ENCODE data around the gene HOXB3.
A peak's percentile ranks its signal among the peaks of the same experiment; 100 is the strongest.

HOXB3 gene

DNA sequence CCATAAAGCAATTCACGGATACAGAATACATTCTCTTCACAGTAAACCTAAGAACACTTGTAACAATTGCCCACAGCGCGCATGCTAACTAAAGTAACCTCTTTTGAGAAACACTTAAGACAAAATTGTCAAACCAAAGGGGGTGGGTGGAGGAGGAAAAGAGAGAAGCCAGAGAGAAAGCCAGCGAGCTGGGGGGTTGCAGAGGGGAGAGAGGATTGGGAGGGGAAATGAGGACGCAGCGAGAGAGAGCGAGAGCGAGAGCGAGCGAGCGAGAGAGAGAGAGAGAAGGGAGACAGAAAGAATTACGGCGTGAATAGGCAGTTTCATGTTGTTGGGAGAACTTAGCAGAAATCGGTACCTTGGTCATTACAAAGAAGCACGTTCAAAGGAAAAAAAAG is 22.4 kb upstream of the HOXB3 start:
- DNase-seq (ENCODE audit: low spot score) = no peak

DNA sequence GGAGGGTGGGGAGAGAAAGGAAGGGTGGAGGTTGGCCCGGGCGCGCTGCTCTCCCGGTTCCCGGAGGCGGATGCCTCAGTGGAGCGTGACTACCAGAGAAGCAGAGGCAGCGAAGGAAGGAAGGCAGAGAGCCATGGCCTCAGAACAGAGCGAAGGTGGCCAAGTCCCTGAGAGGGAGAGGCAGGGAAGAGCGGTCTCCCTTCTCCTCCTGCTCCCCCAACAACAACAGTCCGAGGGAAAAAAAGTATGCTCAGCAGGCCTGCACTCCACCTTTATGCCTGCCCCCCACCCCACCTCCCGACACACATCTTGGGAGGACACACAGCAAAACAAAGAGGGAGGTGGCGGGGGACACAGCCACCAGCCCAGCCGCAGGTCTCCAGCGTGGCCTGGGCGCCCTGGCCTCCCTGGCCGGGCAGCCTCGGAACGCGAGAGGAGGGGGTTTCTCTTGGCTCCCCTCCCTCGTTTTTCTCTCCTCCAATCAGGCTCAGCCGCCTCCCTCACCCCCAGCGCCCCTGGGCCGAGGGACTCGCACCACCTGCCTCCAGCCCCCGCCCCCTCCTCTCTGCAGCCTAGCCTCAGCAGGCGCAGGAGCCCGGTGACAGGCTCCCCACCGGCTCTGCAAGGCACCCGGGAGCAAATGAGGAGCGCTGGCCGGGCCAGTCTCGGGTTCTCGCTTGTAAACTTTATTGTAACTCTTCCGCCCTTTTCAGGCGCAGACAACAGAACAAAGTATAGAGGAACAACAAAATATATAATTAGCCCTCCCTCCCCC is 21.8 kb upstream of the HOXB3 start:
- DNase-seq (ENCODE audit: low spot score) = peak; percentile 45

DNA sequence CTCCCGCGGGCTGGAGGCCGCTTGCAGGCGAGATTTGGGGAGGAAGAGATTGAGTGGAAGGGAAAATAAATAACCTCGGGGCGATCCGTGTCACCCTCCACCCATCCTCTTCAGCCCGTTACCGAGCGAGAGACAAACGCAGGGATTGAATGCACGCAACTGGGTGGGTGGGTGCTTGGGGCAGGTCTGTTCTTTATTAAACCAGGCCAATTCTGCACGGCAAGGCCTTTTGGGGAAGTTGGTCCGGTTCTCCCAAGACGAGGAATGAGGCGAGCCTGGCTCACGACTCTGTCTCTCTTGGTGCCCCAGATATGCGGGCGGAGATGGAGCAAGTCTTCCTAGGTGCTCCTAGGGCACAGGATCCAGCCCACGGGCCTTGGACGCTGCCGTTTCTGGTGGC is 21.2 kb upstream of the HOXB3 start:
- no peak for DNase-seq (ENCODE audit: low spot score)

DNA sequence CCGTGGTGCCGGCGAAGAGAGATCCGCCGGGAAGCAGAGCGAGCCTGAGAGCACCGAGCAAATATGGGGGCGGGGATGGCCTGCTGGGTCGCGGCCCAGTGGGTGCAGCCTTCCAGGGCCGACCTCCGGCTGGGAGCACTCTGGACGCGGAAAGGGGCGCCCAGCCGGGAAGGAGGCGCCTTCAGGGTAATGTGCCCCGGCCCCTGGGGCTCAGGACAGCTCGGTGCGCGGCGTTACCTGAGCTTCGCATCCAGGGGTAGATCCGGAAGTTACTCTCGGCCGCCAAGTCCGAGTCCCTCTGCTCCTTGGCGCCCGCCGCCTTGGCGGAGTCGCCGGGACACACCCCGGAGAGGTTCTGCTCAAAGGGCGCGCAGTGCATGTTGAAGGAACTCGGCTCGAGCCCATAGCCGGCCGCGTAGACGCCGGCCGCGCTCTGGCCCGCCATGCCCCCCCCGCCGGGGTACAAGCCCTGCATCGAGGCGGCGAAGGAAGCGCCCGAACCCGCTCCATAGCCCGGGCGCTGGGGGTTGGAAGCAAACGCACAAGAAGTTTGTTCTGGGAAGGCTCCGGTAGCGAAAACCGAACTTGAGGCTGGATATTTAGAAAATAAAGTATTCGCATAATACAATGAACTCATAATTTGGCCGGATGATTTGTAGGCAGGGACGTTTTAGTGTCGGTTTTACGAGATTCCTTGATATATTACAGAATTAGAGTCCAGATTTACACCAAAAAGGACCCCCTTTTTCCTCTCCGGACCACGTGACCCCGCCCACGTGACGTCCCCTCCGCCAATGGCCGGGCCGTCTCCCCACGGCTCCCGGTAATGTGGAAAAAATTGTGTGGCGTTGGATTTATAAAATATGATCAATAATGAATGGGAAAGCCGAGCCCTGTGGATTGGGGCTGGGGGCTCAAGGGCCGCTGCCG is 20.5 kb upstream of the HOXB3 start, which contains the start of gene HOXB7:
Gene HOXB7, minus strand, starts transcription at position 736 of the 930 bp plus-strand sequence. Its CDS starts 99 bp downstream, at position 637.
- peak; percentile 59 for DNase-seq (ENCODE audit: low spot score)

DNA sequence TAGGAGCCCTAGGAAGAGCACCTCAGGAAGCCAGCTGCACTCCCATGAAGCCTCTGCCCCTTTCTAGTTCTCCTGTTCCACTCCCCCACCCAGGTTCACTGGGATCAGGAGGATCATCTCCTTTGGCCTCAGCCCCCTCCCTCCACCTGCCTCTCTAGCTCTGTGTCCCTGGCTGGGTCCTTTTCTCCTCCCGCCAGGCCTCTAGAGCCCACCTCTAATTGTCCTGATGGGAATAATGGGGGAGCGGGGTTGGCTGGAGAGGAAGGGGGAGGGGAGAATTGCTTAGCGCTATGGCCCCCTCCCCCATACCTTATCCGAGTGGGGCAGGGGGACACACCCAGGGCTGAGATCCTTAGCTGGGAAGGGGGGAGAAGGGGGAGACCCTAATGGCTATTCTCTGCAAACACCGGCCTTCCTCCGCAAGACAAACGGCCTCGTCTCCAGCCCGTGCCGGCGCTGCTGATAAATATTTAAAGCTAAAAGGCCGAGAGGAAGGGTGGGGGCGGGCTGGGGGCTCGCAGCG is 19.8 kb upstream of the HOXB3 start:
- no peak for DNase-seq (ENCODE audit: low spot score)

DNA sequence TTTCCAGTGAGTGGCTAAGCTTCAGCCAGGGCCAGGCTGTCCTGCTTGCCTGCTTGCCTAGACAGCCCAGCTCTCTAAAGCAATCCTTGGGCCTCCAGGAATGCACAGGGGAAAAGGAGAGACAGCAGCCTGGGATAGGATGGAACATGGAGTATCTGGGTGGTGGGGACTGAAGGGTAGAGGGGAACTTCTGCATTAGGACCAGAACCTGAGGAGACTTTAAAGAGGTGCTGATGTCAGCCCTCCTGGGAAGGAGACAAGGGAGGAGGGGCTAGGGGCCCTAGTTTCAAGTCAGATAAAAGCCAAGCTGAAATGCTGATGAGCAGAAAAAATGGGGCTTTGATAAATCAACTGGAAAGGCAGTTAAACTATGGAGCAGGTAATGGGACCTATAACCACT is 19.0 kb upstream of the HOXB3 start:
- no peak for DNase-seq (ENCODE audit: low spot score)

DNA sequence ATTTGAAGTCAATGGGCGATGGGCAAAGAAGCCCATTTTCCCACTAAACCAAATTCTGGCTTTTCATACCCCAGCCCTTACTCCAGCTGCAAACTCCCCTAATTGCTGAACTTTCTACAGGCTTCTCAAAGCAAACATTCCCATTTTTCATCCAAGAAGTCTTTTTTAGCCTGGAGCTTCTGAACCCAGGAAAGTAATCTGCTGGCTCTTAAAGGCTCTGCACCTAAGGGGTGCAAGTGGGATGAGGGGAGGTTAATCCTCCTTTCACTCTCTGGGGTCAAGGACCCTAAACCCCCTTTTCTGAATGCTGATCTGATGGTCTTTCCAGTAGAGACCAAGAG is 18.4 kb upstream of the HOXB3 start:
- DNase-seq (ENCODE audit: low spot score) = no peak

DNA sequence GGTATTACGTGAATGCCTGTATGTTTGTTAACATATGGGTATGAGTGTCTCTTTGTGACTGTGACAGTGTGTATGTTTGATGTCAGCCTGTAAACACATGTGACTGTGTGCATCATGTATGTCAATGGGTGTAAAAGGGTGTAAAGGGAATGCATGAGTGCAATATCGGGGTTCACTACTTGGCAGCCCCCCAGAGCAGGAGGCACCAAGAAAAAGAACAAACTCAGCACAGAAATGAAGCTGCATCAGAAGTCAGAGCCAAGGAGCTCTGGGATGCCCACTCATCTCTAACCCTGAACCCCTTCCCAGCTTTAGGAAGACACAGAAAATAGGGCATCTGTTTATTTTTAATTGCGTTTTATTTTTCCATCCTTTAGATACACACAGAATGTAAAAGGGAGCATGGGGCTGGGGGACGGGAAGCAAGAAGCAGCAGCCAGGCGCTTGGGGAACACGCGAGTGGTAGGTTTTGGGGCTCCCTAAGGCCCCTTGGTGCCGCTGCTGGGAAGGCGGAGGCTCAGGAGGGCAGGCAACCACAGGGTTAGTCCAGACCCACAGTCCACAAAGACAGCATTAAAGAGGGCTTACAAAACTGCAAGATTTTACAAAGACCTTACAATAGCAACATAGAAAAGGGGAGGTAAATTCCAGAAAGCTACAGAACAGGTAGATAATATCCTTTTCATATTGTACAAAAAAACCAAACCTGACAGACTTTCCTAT is 17.0 kb upstream of the HOXB3 start:
- DNase-seq (ENCODE audit: low spot score) = no peak

DNA sequence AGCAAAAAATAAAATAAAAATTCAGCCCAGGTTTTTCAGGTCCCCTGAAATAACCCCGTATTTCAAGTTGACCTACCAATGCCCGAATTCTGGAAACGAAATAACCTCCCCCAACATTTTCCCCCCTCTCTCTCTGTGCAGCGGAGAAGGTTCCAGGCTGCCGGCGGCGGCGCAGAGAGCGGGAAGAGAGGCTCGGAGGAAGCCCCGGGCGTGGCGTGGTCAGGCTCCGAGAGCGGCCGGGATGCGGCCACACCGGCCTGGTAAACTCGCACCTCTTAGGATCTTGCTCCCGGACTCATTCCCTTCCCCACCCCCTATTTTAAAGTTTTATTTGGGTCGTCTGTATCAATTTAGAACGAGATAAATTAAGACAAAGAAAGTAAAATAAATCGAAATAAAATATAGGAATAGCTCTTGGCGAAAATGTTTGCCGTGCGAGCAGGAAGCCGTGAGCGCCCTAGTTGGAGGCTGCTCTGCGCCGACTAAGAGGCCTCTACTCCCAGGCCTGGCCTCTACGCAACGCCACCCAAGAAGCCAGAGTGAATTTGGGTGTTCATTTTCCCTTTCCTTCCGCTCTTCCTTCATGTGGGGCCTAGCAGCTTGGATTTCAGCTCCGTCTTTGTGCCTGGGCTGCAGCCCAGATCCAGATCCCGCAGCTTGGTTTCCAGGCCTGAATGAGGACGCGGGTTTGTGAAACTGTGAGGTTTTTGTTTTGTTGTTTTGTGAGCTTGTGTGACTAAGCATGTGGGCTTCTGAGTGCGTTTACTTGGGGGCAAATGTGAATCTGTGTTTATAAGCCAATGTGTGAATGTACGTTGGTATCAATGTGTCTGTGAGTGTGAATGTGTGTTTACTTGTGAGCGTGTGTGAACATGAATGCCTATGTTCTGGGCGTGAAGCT is 16.2 kb upstream of the HOXB3 start:
- DNase-seq (ENCODE audit: low spot score) = no peak

DNA sequence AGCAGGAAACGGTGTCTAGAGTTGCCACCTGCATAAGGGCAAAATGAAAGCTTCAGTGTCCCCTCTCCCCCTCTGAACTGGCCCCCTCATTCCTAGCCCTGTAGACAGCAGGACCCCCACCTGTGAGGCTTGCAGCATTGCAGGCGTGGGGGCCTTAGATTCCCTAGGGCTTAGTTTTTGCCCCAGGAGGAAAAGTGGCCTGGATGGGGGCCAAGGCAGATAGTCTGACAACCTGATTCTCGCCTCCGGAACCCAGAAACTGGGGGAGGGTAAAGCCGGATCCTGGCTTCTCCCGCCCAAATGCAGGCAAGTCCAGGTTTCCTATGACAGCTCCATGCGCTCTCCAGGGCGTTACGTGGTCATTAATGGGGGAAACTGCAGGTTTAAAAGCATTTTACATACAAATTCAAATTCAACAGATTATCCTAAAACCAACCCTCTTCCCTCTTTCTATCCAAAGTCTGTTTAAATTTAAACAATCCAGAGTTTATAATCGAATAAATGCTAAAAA is 15.4 kb upstream of the HOXB3 start:
- no peak for DNase-seq (ENCODE audit: low spot score)

DNA sequence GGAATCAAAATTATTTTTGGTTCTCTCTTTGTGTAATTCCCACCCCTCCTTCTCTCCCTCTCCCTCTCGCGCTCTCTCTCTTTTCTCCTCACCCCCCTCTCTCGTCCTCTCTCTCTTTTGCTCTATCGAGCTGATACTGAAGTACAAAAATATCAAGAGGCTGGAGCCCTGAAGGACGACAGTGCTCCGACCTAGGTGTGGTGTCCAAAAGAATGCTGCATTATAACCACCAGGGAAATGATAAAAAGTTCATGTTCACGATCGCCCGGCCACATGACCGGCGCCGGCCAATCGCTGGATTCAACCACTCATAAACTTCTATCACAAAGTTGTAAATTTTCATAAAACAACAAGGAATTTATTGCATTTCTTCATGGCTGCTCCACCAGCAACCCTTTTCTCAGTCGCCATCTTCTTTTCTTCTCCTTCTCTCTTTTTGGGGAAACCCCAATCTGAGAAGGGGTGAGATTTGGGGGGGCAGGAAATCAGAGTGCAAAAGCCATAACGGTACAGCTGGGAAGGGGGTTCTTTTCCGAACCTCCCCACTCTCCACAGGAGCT is 14.8 kb upstream of the HOXB3 start, which contains the start of gene HOXB6:
Gene HOXB6, minus strand, starts transcription at position 217 of the 560 bp plus-strand sequence. CDS start 6,836 bp downstream, outside the sequence.
- DNase-seq (ENCODE audit: low spot score) = no peak

DNA sequence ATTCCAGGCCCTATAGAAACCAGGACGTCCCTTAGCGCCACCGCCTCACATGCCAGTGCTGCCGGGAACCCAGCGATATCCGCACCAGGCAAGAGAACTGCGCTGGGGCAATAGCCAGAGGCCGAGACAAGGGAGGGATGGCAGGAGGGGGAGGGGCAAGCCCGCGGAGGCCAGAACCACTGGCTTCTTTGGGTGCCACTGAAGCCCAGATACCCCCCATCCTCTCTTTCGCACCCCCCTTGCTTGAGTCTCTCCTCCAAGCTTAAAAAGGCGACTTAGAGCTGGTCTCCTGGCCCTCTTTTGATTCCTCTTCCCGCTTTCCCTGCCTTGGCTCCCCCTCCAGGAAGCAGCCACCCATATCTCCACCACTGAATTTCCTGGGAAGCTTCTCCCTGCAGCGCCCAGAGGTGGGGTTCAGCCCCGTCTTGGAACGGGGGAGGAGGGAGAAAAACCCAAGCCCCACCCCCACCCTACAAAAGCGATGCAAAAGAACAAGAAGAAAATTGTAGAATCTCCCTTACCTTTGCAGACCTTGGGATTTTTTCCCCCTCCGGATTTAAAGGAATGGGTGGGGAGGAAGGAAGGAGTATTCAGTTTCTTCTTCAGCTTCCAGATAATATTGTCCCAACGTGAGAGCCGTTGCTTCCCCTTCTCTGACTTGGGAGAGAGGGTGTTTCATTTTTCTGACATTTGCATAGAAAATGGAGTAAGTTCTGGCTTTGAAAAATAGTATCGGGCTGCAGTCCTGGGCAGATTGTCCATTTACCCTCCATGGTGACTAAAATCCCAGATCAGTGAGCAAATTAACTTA is 14.1 kb upstream of the HOXB3 start:
- no peak for DNase-seq (ENCODE audit: low spot score)

DNA sequence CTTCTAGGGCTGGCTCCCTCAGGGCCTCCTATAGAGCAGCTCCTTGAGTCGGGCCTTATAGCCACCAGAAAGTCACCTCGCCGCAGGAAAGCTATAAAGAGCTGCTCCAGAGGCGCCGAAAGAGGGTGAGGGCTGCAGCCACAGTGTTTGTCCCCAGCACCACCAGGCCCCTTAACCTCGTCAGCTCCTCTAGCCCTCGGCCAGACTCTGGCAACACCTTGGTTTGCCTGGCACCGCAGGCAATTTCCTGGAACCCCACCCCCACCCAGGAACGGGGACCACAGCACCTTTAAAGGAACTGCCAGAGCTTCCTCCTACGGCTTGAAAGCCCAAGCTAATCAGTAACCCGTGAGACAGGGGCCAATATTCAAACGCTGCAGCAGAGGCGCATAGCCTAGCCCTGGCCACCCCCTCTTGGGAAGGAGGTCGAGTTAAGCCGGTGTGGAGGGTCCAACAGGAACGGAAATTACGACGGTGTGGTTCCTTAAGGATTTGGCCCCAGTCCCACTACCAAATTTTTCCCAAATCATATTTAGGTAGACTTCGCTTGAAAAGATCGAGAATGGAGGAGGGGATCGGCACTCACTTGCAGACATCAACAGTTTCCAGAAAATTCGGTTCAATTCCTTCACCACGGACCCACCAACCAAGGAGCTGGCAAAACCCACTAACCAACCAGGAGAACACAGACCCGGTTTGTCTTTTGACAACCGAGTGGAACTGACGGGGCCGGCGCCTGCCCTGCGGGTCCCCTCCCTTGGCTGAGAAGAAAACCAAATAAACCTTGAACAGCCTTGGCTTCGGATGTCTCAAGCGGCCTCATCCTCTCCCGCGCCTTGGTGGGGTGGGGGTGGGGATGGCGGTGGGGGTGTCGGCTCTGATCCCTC is 11.7 kb upstream of the HOXB3 start:
- no peak for DNase-seq (ENCODE audit: low spot score)

DNA sequence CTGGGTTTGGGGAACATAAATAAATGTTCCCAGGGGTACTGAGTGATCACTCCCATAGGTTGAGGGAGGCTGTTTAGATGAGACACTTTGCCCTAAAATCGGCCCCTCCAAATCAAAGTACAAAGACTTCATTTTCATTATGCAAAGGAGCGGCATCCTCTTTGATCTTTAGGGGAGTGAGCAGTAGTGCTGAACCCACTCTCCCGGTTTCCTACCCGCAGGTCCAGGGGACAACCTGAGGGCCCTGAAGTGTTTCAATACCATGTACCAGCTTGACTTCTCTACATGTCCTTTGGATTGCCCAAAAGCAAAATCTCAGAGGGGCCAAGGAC is 11.1 kb upstream of the HOXB3 start:
- DNase-seq (ENCODE audit: low spot score) = no peak

DNA sequence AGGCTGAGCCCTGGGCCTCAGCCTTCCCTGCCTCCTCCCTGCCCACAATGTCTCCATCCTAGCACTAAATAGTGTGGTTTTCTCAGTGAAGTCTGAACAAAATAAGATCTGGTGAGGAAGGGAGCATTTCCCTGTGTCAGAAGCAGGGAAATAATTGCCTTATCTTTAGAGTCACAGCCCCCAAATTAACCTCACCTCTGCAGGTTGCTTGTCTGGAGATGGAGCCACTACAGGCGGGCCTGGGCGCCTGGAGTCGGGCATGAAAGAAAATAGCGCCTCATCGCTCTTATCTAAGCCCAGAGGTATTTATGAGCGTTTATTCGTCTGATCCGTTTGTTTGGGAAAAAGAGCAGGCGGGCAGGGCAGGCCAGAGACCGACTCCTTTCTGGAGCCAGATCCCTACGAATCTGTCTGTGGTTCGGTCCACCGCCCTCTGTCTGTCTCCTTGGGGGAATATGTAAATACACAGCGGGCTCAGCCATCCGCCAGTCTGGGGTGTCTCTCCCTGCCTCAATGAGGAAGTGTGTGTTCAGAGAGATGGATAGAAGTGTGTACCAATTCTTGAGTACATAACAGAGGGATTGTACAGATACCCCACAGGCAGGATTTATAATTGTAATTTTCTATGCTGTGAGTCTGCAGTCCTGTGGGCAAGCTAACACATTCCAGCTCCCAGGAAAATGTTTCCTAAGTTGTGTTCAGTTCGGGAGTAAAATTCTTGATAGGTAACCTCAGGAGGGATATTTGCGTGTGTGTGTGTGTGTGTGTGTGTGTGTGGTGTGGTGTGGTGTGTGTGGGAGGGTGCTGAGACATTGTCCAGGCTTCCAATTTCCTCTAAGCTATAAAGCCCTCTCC is 10.4 kb upstream of the HOXB3 start:
- no peak for DNase-seq (ENCODE audit: low spot score)

DNA sequence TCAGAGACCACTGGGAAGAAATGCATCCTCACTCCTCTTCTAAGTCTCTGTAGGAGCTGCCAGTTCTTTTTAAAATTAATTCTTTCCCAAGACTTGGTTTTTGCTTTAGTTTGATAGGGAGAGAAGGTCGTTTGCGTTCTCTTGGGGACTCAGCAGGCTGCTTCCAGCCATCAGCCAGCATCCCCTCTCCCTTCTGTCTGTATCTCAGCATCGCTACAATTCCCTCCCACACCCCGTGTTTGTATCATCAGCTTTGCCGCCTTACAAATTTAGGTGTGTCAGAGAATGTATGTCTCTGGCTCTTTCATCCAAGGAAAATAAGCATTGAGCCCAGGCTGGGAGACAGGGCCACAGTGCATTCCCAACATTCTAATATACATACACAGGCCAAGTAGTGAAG is 9.3 kb upstream of the HOXB3 start:
- no peak for DNase-seq (ENCODE audit: low spot score)

DNA sequence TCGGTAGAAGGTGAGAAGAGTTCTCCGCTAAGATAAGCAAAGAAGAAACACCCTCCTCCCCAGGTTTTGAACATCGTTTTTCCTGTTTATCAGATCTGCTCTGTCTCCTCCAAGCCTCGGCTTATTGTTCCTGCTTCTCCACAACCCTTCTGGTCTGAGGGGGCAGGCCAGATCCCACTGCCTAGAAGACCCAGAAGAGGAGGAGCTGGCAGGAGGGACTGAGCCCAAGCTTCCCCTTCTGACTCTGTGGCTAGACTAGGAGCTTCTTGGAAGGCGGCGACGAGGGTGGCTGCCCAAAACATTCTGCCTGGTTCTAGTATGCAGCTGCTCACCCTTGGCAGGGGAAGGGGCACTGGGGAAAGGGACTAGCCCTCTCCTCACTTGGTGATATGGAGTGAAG is 8.7 kb upstream of the HOXB3 start:
- no peak for DNase-seq (ENCODE audit: low spot score)

Data from iPS-NIHi11 (cell line).